Panc1 (cell line): Measurements from ENCODE around the gene DGKG. TPM values are rescaled to one million over a fixed set of nuclear protein-coding genes. Genes with fewer than 3 reads are reported as not detected.

Experiments
- ATAC-seq: fragments of 200-7000 bp; cut with Tn5 transposase; 2 replicates; pipeline ENCODE4 v1.9.1; 2020; ENCODE audit warnings: mild to moderate bottlenecking, moderate library complexity
- BruUV-seq: library from RNA; stranded (reverse); fragments of 400-500 nt; replicated peaks from 2 replicates; lab custom pipeline; 2021; lab: Mats Ljungman, UMichigan
- CTCF ChIA-PET: fragments of 300-600 bp; sonication (Branson Sonifier 250); formaldehyde crosslinking; loops from one replicate; lab custom pipeline; 2022; ENCODE audit warnings: antibody characterized with exemption; lab: Charles Lee
- POLR2A ChIA-PET: fragments of 300-600 bp; sonication (Branson Sonifier 250); formaldehyde crosslinking; loops from one replicate; lab custom pipeline; 2022; ENCODE audit warnings: antibody characterized with exemption; lab: Charles Lee
- DNase-seq: peaks from one replicate; pipeline ENCODE4 v3.0.0-alpha.2; 2010; ENCODE audit warnings: low read depth, low spot score
- H3K27ac ChIP-seq: 2 replicates; pipeline ENCODE4 v1.5.1; 2011; ENCODE audit warnings: mild to moderate bottlenecking, low read length, inconsistent platforms
- H3K27me3 ChIP-seq: fragments of 200-500 bp; sonication (Bioruptor generic); 2 replicates; pipeline ENCODE4 v1.6.0; 2014; ENCODE audit warnings: low read length, inconsistent platforms; ENCODE audit not compliant: control insufficient read depth, insufficient read depth
- H3K36me3 ChIP-seq: fragments of 200-500 bp; sonication (Bioruptor generic); 2 replicates; pipeline ENCODE4 v1.5.1; 2014; ENCODE audit warnings: inconsistent platforms, mild to moderate bottlenecking, low read length, moderate library complexity; ENCODE audit not compliant: control insufficient read depth, insufficient read depth
- H3K4me1 ChIP-seq: 2 replicates; pipeline ENCODE4 v1.5.1; 2011; ENCODE audit warnings: inconsistent platforms, mild to moderate bottlenecking, low read length, moderate library complexity; ENCODE audit not compliant: control insufficient read depth, insufficient read depth
- H3K4me3 ChIP-seq, 2 experiments: 2 replicates each; pipeline ENCODE4 v1.5.1; 2011 to 2012; ENCODE audit warnings: low read depth in 2 of 2, low read length in 2 of 2, mild to moderate bottlenecking in 2 of 2, inconsistent platforms in 1 of 2, moderate library complexity in 1 of 2
- H3K9me3 ChIP-seq: fragments of 200-500 bp; sonication (Bioruptor generic); 2 replicates; pipeline ENCODE4 v1.5.1; 2014; ENCODE audit warnings: low read depth, mild to moderate bottlenecking, inconsistent platforms, low read length, moderate library complexity; ENCODE audit not compliant: control insufficient read depth, insufficient read depth
- POLR2AphosphoS5 ChIP-seq: IDR thresholded peaks from 2 replicates; pipeline ENCODE4 v1.6.1; 2012; ENCODE audit warnings: mild to moderate bottlenecking, low read depth, low read length, moderate library complexity
- SIN3A ChIP-seq: IDR thresholded peaks from 2 replicates; pipeline ENCODE4 v1.6.1; 2012; ENCODE audit warnings: low read depth, mild to moderate bottlenecking, low read length, moderate library complexity, borderline replicate concordance; ENCODE audit not compliant: insufficient read depth
- TCF7L2 ChIP-seq: IDR thresholded peaks from 2 replicates; pipeline ENCODE4 v1.6.1; 2011; ENCODE audit warnings: mild to moderate bottlenecking, low read depth, low read length, inconsistent platforms
- in situ Hi-C: cut with HindIII; loops from 2 replicates; pipeline ENCODE4 v1.10.0; 2016; ENCODE audit warnings: low sequenced_read_pairs, low pct_unique_long_range_greater_than_20kb
- intact Hi-C: fragments of 100-400 bp; cut with micrococcal nuclease; formaldehyde crosslinking; loops from one replicate; pipeline ENCODE4 v1.10.0; 2022; ENCODE audit not compliant: unreplicated experiment
- total RNA-seq: library from RNA; stranded (reverse); gene quantifications from one replicate; pipeline ENCODE4 v1.2.1, GENCODE V29; 2021; ENCODE audit not compliant: unreplicated experiment
- TF ChIP-seq, protein P1 (sequence below), 2 experiments: IDR thresholded peaks; 2 replicates each; pipeline ENCODE4 v1.6.1; 2011 to 2012; ENCODE audit warnings: low read depth in 2 of 2, control low read depth in 1 of 2, low read length in 1 of 2, mild to moderate bottlenecking in 1 of 2, moderate library complexity in 1 of 2; ENCODE audit not compliant: insufficient read depth in 1 of 2
- TF ChIP-seq, protein P2 (sequence below): fragments of 450-650 bp; IDR thresholded peaks from 2 replicates; pipeline ENCODE4 v1.5.1; 2017; ENCODE audit warnings: mild to moderate bottlenecking

Gene DGKG
- total RNA-seq, 1 experiment from 2014 or later, result 0.46 TPM

DNA sequence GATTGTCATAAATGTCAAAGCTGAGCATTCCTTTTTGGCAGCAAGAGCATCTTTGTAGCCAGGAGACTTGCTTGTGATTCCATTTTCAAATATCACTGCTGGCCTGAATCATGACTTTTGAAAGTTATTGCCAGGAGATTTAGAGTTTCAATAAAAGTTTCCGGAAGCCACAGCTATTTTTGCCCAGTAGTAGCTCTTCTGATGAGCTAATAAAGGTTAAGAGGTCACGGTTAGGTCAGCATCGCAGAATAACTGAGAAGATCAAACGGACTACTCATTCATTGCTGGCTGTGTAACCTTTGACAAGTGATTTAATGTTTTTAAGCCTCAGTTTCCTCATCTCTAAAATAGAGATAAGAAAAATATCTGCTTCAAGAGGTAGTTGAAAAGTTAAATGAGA lies 148.1 kb downstream of the DGKG start:
- no peaks in the 10 kb centered on the region for H3K36me3 ChIP-seq
- ChIA-PET CTCF (no interaction called here), POLR2A (no interaction called here)
- ATAC-seq (no peak), DNase-seq (no peak)
- H3K27me3 ChIP-seq, result peaks cover 3% of the 10 kb centered on the region; the same call in 1 of the 2 replicates
- H3K4me1 ChIP-seq, result no peaks in the 10 kb centered on the region
- no TSS peak for BruUV-seq
- intact Hi-C loops (no loop called here), in situ Hi-C loops (no loop called here)
- H3K4me3 ChIP-seq, result no peak overlapping the region
- no peaks in the 10 kb centered on the region for H3K9me3 ChIP-seq
- H3K27ac ChIP-seq, result no peak overlapping the region
- TF ChIP-seq, protein P1, sequence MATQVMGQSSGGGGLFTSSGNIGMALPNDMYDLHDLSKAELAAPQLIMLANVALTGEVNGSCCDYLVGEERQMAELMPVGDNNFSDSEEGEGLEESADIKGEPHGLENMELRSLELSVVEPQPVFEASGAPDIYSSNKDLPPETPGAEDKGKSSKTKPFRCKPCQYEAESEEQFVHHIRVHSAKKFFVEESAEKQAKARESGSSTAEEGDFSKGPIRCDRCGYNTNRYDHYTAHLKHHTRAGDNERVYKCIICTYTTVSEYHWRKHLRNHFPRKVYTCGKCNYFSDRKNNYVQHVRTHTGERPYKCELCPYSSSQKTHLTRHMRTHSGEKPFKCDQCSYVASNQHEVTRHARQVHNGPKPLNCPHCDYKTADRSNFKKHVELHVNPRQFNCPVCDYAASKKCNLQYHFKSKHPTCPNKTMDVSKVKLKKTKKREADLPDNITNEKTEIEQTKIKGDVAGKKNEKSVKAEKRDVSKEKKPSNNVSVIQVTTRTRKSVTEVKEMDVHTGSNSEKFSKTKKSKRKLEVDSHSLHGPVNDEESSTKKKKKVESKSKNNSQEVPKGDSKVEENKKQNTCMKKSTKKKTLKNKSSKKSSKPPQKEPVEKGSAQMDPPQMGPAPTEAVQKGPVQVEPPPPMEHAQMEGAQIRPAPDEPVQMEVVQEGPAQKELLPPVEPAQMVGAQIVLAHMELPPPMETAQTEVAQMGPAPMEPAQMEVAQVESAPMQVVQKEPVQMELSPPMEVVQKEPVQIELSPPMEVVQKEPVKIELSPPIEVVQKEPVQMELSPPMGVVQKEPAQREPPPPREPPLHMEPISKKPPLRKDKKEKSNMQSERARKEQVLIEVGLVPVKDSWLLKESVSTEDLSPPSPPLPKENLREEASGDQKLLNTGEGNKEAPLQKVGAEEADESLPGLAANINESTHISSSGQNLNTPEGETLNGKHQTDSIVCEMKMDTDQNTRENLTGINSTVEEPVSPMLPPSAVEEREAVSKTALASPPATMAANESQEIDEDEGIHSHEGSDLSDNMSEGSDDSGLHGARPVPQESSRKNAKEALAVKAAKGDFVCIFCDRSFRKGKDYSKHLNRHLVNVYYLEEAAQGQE (IDR thresholded peaks at IDR 0.05; ENCODE audit: insufficient read depth in 1 of 2, low read depth in 2 of 2, low read length in 1 of 2), result no peak
- TF ChIP-seq SIN3A, result no peak
- no peak for TF ChIP-seq TCF7L2
- TF ChIP-seq POLR2AphosphoS5, result no peak
- TF ChIP-seq, protein P2, sequence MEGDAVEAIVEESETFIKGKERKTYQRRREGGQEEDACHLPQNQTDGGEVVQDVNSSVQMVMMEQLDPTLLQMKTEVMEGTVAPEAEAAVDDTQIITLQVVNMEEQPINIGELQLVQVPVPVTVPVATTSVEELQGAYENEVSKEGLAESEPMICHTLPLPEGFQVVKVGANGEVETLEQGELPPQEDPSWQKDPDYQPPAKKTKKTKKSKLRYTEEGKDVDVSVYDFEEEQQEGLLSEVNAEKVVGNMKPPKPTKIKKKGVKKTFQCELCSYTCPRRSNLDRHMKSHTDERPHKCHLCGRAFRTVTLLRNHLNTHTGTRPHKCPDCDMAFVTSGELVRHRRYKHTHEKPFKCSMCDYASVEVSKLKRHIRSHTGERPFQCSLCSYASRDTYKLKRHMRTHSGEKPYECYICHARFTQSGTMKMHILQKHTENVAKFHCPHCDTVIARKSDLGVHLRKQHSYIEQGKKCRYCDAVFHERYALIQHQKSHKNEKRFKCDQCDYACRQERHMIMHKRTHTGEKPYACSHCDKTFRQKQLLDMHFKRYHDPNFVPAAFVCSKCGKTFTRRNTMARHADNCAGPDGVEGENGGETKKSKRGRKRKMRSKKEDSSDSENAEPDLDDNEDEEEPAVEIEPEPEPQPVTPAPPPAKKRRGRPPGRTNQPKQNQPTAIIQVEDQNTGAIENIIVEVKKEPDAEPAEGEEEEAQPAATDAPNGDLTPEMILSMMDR, result no peak

DNA sequence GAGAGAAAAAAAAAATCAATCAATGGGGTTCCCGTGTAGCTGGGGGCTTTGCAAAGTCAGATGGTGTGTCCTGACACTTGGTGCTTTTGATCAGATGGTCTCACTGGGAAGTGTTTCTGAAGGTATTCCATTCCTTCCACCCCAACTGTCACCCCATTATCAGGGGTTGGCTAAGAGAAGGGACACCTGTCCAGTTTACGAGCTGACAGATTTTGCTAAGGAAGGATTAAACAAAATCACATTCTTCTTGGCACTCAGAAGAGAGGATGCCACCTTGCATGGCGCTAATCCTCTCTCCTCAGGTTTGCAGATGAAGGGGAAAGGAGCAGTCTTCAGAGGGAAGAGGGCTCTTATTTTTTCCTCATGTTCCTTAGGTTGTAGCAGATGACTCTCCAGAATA lies 149.4 kb downstream of the DGKG start:
- ATAC-seq, result no peak
- no peaks in the 10 kb centered on the region for H3K36me3 ChIP-seq

More for the DNA sequence above, 149.4 kb downstream of the DGKG start:
- H3K27ac ChIP-seq, result no peak overlapping the region
- H3K4me3 ChIP-seq, result no peak overlapping the region
- peaks cover 3% of the 10 kb centered on the region; the same call in 1 of the 2 replicates for H3K27me3 ChIP-seq
- TF ChIP-seq POLR2AphosphoS5 (no peak), SIN3A (no peak), TCF7L2 (no peak)
- TF ChIP-seq, protein P2, result no peak
- TF ChIP-seq, protein P1 (IDR thresholded peaks at IDR 0.05; ENCODE audit: insufficient read depth in 1 of 2, low read depth in 2 of 2, low read length in 1 of 2), result no peak
- intact Hi-C loops, result no loop called here
- ChIA-PET CTCF (no interaction called here), POLR2A (no interaction called here)
- H3K4me1 ChIP-seq, result no peaks in the 10 kb centered on the region
- DNase-seq, result no peak
- in situ Hi-C loops, result no loop called here
- no TSS peak for BruUV-seq
- no peaks in the 10 kb centered on the region for H3K9me3 ChIP-seq
